BE2C (cell line): Measurements from ENCODE around the gene ABR.

Source experiments
- DNase-seq: peaks from one replicate; pipeline ENCODE4 v3.0.0-alpha.2; 2020
- H3K27me3 ChIP-seq: fragments of 250-450 bp; sonication (Bioruptor Pico); 2 replicates; pipeline ENCODE4 v1.5.1; 2020; ENCODE audit warnings: mild to moderate bottlenecking
- H3K36me3 ChIP-seq: fragments of 250-450 bp; sonication (Bioruptor Pico); 2 replicates; pipeline ENCODE4 v1.5.1; 2020; ENCODE audit warnings: mild to moderate bottlenecking
- H3K4me1 ChIP-seq: fragments of 250-450 bp; sonication (Bioruptor Pico); 2 replicates; pipeline ENCODE4 v1.5.1; 2020
- H3K4me3 ChIP-seq: 2 replicates; pipeline ENCODE4 v1.5.1; 2011; ENCODE audit warnings: low read depth, low read length
- H3K9me3 ChIP-seq: fragments of 250-450 bp; sonication (Bioruptor Pico); 2 replicates; pipeline ENCODE4 v1.5.1; 2020
- CTCF ChIP-seq: IDR thresholded peaks from 2 replicates; pipeline ENCODE4 v1.5.1; 2012; ENCODE audit warnings: mild to moderate bottlenecking, low read depth, low read length

Gene ABR

GRCh38 chr17:1186923-1187771, 7.4 kb upstream of the ABR start:
- no peaks in the 10 kb centered on the region for H3K36me3 ChIP-seq
- peak; percentile 80 for TF ChIP-seq CTCF
- DNase-seq = peak; percentile 77
- peaks cover 6% of the 10 kb centered on the region for H3K27me3 ChIP-seq
- no peaks in the 10 kb centered on the region for H3K4me1 ChIP-seq
- no peaks in the 10 kb centered on the region for H3K9me3 ChIP-seq
- no peak overlapping the region for H3K4me3 ChIP-seq

- TF ChIP-seq CTCF = no peak
- Histone ChIP-seq H3K36me3 (no peaks in the 10 kb centered on the region), H3K4me1 (no peaks in the 10 kb centered on the region), H3K27me3 (peaks cover 6% of the 10 kb centered on the region), H3K9me3 (no peaks in the 10 kb centered on the region), H3K4me3 (no peak overlapping the region)
- DNase-seq = no peak
Measured at GRCh38 chr17:1186214-1186820, 6.5 kb upstream of the ABR start.

DNA sequence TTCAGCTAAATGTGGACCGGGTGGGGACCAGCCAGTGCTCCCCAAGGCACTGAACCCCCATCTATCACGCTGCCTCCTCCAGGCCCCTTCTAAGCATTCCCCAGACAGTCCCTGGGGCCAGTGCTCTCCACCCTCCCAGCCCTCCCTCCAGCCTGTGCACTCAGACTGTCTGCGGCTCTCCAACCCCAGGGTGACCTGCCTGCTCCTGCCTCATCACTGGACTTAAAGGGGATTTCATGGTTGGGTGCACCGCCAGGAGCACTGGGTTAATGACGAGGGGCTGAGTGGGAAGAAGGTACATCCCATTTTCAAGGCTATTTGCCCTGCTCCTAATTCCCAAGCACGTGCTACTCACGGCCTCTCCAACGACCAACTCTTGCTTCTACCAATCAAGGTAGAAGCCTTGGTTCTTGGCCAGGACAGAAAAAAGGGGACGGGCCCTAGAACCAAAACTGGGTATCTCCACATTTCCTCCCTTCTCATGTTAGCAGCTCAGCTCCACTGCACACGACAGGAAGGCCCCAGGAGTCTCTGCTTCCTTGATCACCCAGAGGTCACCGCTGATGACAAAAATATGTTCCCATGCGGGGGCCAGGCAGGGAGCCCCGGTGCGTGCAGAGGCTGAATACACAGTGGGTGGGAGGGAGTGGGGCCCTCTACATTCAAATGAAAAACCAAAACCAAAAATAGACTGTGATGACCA, 3.5 kb upstream of the ABR start:
- peak; percentile 23 for DNase-seq
- TF ChIP-seq CTCF = no peak
- no peaks in the 10 kb centered on the region for H3K36me3 ChIP-seq
- no peaks in the 10 kb centered on the region for H3K4me1 ChIP-seq
- H3K9me3 ChIP-seq = no peaks in the 10 kb centered on the region
- peaks cover 8% of the 10 kb centered on the region for H3K27me3 ChIP-seq
- H3K4me3 ChIP-seq = no peak overlapping the region

DNA sequence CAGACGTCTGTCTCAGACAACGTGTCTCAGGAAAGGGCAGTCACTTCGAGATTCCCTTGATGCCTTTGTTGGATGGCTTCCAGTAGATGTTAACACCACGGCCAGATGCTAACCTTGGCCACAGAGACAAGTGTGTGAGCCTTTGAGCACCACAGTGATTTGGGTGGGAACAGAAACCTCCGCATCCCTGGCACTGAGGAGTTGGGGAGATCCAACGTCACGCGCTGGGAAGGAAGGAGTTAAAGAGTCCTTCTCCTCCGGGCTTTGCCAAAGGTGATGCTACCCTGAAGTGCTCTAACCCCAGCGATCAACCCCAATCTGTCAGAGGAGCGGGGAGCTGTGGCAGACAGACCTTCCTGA, 3.0 kb upstream of the ABR start:
- no peaks in the 10 kb centered on the region for H3K9me3 ChIP-seq
- H3K27me3 ChIP-seq = peaks cover 8% of the 10 kb centered on the region
- H3K36me3 ChIP-seq = no peaks in the 10 kb centered on the region
- no peak for DNase-seq
- no peaks in the 10 kb centered on the region for H3K4me1 ChIP-seq
- no peak overlapping the region for H3K4me3 ChIP-seq
- TF ChIP-seq CTCF = no peak

GRCh38 chr17:1181753-1182137, 2.0 kb upstream of the ABR start:
- no peak for TF ChIP-seq CTCF
- Histone ChIP-seq H3K9me3 (no peaks in the 10 kb centered on the region), H3K36me3 (no peaks in the 10 kb centered on the region), H3K4me1 (no peaks in the 10 kb centered on the region), H3K27me3 (peaks cover 8% of the 10 kb centered on the region), H3K4me3 (no peak overlapping the region)
- no peak for DNase-seq
